GM19397 (cell line): ENCODE measurements around the gene RDH5.
A peak's percentile ranks its signal among the peaks of the same experiment; 100 is the strongest.

Experiments
- ATAC-seq: cut with Tn5 transposase; IDR thresholded peaks from one replicate; pipeline ENCODE4 v1.9.1; 2021; ENCODE audit warnings: mild to moderate bottlenecking, moderate library complexity; ENCODE audit not compliant: unreplicated experiment

The RDH5 gene

DNA sequence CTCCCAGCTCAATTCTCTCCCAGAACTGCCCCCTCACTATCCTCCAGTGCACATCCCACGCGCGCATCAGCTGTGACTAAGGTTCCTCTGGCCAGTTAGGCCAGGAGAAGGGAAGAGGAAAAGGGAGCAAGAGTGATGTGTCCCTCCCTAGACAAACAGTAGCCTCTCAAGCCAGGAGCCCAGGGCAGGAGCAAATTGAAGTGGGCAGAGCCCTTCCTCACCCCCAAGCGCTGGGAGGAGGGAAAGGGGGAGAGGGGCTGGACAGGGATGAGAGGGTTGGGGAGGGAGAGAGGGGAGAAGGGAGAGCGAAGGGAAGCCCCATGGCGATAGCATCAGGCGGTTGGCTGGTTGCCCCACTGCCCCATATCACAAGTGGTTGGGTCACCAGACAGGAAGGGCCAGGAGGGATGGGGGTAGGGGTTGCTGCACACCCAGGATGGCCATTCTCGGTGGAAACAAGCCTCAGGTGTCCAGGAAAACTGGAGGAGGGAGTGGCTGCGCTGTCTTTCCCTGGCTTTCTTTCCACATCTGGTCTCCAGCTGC lies 7.5 kb downstream of the RDH5 start:
- ATAC-seq, result no peak

DNA sequence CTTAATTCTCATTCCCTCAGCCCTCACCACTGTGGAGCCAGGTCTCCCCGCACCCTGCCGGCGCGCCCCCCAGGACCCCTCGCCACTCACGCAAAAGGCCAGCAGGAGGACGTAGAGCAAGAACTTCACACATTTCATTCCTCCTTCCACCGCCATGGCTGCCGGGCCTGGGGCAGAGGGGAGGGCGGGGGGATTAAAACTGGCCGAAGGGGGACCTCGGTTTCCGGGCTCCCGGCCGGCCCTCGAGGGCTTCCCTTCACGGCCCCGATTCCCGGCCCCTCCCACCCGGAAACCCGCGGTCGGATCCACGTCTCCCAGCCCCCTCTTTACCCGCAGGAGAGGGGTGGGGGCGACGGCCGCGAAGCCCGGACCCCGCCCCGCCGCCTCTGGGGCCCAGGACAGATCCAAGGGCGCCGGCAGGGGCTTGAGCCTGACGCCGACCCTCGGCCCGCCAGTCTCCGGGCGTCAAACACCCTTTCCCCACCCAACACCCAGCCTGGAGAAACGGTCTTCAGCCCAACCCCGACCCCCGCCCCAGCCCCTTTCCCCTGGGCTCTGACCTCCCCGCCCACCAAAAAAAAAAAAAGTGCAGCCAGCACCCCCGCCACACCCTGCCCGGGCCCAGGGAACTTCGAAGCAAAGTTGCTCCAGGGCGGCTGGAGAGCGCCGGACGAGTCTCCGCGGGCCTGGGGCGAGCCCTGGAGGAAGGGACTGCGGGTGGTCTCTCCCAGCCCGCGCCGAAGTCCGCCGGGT lies 8.2 kb downstream of the RDH5 start:
- peak; percentile 3 for ATAC-seq

DNA sequence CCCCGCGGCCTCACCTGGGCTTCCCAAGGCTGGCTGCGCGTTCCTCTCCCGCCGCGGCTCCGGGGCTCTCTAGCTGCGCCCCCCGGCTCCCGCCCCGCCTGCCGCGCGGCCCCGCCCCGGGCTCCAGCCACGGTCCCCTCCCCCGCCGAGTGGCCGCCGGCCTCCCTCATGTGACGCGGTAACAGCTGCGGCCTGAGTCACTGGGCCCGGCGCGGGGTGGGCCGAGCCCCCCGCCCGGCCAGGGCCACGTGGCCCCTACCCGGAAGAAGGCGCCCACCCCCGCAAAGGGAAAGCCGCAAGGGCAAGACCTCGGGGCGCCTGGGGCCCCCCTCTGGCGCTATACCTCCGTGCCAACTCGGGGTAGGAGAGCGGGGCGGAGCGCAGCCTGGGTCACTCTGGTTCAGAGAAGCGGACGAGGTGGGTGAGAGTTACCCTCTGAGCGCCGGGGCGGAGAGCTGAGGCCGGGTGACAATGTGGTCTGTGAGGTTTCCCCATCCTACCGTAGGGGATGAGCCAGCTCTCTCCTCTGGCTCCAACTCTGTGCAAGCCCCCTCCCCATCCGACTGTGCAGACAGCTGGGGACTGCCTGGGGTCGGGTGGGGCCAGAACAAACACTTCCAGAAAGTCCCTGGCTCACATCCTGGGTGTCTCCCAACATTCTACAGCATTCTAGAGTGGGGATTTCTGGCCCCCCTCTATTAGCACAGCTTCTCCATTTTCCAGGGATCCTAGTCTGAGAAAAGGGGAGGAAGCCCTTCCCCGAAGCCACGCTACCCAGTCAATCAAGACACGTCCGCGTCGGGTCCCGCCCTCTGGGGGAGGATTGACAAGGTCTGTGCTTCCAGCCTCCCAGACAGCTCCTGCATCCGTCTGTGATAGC lies 9.0 kb downstream of the RDH5 start, which contains the start of gene CD63:
Gene CD63, minus strand, starts transcription at position 71 of the 880 bp plus-strand sequence. CDS start 668 bp downstream, outside the sequence.
- peak; percentile 74 for ATAC-seq

GRCh38 chr12:55729819-55730818 lies 9.9 kb downstream of the RDH5 start:
- peak; percentile 36 for ATAC-seq

- no peak for ATAC-seq
These were observed 12.1 kb downstream of the RDH5 start for GRCh38 chr12:55732288-55732687.

DNA sequence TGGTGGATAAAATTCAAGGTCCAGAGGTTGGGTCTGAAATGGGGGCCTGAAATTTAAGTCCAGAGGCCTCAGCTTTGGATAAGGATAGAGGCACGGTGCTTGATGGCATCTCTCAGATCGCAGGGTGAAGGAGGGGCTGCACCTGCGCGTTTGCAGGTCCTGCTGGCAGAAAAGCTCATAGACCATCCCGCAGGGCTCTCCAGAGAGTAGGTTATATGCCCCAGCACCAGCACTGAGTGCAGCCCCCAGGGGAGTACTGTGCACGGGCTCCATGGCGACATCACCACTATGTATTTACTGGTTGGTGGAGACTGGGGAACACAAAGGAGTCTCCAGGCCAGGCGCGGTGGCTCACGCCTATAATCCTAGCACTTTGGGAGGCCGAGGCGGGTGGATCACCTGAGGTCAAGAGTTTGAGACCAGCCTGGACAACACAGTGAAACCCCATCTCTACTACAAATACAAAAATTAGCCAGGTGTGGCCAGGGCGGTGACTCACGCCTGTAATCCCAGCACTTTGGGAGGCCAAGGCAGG lies 12.9 kb downstream of the RDH5 start:
- no peak for ATAC-seq

- ATAC-seq, result no peak
These were observed 13.7 kb downstream of the RDH5 start for GRCh38 chr12:55733858-55734257.

- no peak for ATAC-seq
These were observed 14.4 kb downstream of the RDH5 start for GRCh38 chr12:55734595-55734994.

DNA sequence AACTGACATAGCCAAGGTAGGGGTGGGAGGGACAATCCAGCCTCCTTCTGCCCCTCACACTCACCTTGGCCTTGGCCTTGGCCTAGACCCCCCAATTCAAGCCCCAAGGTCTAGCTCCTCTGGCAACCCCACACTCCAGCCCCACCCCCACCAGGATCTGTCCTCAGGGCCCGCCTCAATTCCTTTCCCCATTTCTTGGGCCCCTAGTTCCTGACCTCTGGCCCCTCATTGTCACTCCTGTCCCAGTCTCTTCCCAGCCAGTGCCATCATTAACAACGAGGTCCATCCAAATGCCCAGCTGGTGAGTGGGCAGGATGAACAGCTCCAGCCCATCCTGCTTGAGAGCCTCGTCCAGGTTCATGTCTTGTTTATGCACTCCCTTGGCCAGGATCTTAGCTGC lies 15.9 kb downstream of the RDH5 start:
- no peak for ATAC-seq

GRCh38 chr12:55736780-55737580 lies 16.8 kb downstream of the RDH5 start:
- ATAC-seq, result no peak

DNA sequence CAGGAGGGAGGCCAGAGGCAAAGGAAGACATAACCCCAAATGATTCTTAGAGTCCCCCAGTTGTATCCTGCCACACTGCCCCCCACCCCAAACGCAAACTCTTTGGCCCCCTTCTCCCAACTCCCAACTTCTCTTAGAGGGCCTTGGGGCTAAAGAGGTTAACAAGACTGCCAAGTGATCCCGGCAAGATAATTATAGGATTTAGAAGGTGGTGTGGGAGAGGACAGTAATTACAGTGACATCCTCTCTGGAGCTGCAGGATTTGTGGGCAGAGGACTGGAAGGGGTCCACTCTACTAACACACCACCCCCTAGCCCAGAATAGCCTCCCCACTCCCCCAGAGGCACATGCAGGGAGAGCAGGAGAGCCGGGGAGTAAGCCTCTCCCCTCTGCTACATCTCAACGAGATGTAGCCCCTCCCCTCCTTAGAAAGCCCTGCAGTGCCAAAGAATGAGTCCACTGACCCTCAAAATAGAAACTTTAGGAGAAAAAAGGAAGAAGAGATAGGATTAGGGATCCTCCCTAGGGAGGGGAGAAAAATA lies 17.5 kb downstream of the RDH5 start:
- no peak for ATAC-seq

GRCh38 chr12:55738123-55739024 lies 18.2 kb downstream of the RDH5 start:
- ATAC-seq, result peak; percentile 88

DNA sequence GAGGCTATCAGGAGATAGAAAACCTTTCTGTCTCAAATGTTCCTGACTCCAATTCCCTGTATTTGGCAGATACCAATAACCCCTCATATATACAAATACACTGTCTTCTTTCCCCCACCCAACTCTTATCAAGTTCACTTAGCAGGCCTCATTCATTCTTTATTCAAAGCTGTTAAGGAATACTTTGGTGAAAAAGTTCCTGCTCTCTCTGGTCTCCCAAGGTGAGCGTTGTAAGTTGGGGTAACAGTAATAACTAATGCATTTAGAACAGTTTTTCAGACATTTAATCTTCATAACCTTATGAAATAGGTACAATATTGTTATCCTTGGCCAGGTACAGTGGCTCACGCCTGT lies 18.8 kb downstream of the RDH5 start:
- no peak for ATAC-seq

GRCh38 chr12:55741931-55742680 lies 21.9 kb downstream of the RDH5 start:
- ATAC-seq, result no peak

GRCh38 chr12:55742719-55743405 lies 22.7 kb downstream of the RDH5 start, which contains the start of gene GDF11:
GDF11 (plus strand) TSS chr12:55743122; CDS start chr12:55743317, 195 bp downstream.
- peak; percentile 33 for ATAC-seq

DNA sequence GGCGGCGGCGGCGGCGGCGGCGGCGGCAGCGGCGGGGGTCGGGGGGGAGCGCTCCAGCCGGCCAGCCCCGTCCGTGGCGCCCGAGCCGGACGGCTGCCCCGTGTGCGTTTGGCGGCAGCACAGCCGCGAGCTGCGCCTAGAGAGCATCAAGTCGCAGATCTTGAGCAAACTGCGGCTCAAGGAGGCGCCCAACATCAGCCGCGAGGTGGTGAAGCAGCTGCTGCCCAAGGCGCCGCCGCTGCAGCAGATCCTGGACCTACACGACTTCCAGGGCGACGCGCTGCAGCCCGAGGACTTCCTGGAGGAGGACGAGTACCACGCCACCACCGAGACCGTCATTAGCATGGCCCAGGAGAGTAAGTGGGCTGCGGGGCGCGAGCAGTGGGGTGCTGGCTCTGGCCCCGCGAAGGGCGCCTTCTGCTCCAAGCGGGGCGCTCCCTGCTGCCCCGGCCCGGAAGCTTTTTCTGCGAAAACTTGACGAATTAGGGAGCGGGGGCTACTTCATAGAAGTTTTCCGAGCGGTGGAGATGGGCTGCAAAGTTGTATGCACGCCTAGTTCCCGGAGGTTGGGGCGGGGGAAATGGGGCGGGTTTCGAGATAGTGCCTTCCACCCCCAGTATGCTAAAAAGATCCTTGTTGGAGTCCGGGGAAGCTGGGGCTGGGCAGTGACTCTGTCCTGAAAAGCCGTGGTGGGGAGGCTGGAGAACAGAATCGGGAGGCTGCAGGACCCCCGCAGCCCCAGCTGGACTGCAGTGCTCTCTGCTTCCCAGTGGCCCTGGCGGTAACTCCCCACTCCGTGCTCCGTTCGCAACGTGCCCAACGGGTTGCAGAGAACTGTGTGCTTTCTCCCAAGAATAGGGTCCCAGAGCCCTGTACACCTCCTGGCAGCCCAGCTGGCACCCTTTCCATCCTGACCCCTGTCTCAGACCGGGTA lies 23.5 kb downstream of the RDH5 start:
- peak; percentile 58 for ATAC-seq
